GM12892 (cell line): ENCODE measurements around the gene AMPD1.

ENCODE experiments used
- POLR2A ChIP-seq: IDR thresholded peaks from 2 replicates; pipeline ENCODE4 v1.6.1; 2011; ENCODE audit warnings: low read depth, low read length, control low read depth
- POLR2AphosphoS5 ChIP-seq: IDR thresholded peaks from 2 replicates; pipeline ENCODE4 v1.6.1; 2011; ENCODE audit warnings: low read depth, low read length, control low read depth
- TAF1 ChIP-seq: IDR thresholded peaks from 2 replicates; pipeline ENCODE4 v1.6.1; 2011; ENCODE audit warnings: low read depth, mild to moderate bottlenecking, control low read depth, low read length, borderline replicate concordance

DNA sequence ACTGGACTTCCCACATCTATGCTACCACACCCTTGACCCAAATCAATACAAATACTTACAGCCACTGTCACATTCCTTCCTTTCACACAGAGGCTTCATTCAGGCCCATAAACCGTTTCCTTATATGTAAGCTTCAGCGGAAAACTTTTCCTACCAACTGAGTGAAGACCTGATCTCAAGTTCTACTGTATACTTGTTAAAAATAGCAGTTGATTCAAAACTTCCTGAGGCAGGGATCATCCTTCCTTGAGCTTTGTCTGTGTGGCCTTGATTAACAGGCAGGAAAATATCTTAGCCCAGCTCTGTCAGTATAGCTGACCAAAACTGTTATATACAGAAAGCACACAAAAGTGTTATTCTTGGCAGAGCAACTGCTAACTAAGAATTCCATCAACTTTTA is 68.2 kb downstream of the AMPD1 start:
- TF ChIP-seq TAF1 (no peak), POLR2A (no peak), POLR2AphosphoS5 (no peak)
